ENCODE measurements around the gene CALCOCO2.
"Not testable (repeated sequence)": the region's sequence is repeated elsewhere in the genome, so short reads cannot be mapped to it uniquely, and the experiment has no call there.

The CALCOCO2 gene

GRCh38 chr17:48825446-48826381 is 5.1 kb upstream of the CALCOCO2 start:
- no peak for DNase-seq (ENCODE audit: low read depth, low spot score)

- DNase-seq (ENCODE audit: low read depth, low spot score): no peak
Observed at GRCh38 chr17:48831549-48831883, 681 bp downstream of the CALCOCO2 start.

- DNase-seq (ENCODE audit: low read depth, low spot score): no peak
Observed at GRCh38 chr17:48834973-48835372, 4.1 kb downstream of the CALCOCO2 start.

- DNase-seq (ENCODE audit: low read depth, low spot score): no peak
Observed at GRCh38 chr17:48835971-48836370, 5.1 kb downstream of the CALCOCO2 start.

DNA sequence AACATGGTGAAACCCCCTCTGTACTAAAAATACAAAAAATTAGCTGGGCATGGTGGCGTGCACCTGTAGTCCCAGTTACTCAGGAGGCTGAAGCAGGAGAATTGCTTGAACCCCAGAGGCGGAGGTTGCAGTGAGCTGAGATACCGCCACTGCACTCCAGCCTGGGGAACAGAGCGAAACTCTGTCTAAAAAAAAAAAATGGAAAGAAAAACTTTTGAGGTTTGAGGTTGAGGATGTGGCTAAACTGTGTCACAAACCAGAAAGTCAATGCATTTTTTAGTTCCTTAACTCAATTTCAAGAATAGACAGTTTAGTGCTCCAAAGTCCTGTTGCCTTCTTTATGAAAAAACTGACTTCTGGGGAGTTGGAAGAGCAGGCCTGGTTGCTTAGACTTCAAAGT is 6.6 kb downstream of the CALCOCO2 start:
- not testable (repeated sequence) for DNase-seq (ENCODE audit: low read depth, low spot score)

GRCh38 chr17:48840441-48840840 is 9.6 kb downstream of the CALCOCO2 start:
- no peak for DNase-seq (ENCODE audit: low read depth, low spot score)

GRCh38 chr17:48841395-48841831 is 10.6 kb downstream of the CALCOCO2 start:
- DNase-seq (ENCODE audit: low read depth, low spot score): no peak

GRCh38 chr17:48842746-48843145 is 11.9 kb downstream of the CALCOCO2 start:
- DNase-seq (ENCODE audit: low read depth, low spot score): no peak

GRCh38 chr17:48843187-48843900 is 12.5 kb downstream of the CALCOCO2 start:
- DNase-seq (ENCODE audit: low read depth, low spot score): no peak

DNA sequence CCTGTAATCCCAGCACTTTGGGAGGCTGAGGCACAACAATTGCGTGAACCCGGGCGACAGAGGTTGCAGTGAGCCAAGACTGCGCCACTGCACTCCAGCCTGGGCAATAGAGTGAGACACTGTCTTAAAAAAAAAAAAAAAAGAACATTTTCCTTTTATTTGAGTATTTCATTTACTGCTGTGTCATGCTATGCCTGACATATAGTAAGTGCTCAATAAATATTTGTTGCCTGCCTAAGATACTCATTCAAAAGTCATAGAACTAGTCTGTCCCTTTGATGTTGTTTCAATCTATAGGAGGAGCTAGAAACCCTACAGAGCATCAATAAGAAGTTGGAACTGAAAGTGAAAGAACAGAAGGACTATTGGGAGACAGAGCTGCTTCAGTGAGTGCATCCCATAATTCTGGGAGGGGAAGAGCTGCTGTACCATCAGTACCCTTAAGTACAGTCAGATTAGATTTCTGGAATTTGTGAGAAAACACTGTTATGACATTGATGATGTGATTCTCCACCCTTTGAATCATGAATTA is 20.0 kb downstream of the CALCOCO2 start:
- no peak for DNase-seq (ENCODE audit: low read depth, low spot score)

DNA sequence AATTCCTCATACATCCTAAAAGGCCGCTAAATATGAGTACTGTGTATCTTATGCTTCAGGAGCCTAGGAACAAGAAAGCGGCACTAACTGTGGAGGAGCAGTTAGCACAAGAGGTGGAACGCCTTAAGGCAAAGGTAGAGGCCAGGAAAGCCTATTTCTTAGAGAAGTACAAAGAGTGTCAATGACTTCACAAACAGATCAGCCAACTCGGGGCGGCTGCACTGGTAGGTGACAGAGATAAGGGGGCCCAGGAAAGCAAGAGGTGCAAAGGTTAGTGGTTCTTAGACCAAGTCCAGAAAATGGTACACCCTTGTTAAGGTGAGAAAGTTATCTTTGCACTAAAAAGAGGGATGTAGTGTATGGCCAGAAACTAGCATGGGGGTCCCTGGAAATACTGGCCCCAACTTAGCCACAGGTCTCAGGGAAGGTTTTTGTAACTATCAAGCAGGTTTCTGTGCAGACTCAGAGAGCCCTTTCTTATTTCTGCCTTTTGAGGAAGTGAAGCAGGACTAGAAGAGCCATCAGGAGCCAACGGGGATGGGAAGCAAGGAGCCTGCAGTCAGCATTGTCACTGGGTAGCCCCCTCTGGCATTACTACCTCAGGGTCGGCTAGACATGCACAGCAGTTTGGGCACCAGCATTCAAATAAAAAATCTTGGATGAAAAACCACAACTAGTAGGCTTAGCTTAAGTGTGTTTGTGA is 24.1 kb downstream of the CALCOCO2 start:
- no peak for DNase-seq (ENCODE audit: low read depth, low spot score)

DNA sequence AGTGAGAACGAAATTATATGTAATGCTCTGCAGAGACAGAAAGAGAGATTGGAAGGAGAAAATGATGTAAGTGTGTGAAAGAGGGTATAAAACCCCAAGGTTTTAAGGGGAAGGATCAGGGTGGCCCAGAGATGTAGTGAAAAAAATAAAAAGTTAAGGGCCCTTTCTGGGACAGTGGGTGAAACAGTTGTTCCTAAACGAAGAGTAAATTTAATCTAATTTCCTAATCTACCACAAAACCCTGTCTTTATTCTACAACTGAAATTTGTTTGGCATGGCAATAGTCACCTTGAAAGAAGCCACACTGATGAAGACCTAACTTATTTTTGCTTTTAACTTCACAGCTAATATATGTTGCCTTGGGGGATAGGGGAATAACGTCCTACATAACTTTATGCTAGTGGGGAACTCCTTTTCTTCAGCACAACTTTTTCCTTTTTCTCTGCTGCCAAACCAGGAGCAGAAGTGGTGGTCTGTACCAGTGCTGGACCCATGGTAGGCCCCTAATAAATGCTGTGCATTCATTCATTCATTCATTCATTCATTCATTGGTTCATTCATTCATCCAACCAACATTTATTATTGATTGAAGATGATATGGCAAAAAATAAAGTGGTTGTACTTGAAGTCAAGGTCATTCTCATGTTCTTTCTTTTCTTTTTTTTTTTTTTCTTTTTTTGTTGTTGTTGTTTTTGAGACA is 25.4 kb downstream of the CALCOCO2 start:
- DNase-seq (ENCODE audit: low read depth, low spot score): no peak

DNA sequence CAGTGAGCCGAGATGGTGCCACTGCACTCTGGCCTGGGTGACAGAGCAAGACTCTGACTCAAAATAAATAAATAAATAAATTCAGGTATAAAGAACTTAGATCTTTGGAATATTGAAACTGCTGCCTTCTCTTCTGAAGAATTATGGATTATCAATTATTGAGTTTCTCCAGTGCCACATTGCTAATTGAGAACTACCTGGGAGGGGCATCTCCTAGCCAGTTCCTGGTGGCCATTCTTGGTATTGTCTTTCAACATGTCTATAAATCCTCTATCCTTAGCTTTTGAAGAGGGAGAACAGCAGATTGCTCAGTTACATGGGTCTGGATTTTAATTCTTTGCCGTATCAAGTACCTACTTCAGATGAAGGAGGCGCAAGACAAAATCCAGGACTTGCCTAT is 29.2 kb downstream of the CALCOCO2 start:
- no peak for DNase-seq (ENCODE audit: low read depth, low spot score)

GRCh38 chr17:48860456-48860855 is 29.6 kb downstream of the CALCOCO2 start:
- DNase-seq (ENCODE audit: low read depth, low spot score): no peak

DNA sequence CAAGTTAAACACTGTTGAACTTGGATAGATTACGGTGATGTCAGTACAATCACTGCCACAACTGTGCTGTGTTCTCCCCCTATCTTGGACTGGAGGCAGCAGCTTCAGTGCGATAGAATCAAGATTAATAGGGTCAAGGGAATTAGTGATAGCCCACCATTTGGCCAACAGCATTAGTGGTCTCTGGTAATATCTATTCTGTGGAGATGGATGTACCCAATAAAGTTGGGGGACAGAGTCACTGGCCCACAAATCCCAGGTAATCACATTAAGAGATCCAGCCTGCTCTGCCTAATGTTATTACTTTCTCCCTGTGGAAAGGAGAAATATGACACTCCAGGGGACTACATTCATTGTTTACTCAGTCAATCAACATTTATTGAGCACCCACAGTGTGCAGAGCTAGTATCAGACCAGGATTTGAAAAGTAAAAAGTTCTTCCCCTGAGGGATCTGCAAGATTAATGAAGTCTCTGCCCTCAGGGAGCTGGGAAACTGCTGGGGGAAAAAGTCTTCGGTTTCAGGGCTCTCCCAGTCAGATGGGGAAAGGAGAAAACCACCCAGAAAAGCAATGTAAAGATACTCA is 38.2 kb downstream of the CALCOCO2 start:
- DNase-seq (ENCODE audit: low read depth, low spot score): no peak

DNA sequence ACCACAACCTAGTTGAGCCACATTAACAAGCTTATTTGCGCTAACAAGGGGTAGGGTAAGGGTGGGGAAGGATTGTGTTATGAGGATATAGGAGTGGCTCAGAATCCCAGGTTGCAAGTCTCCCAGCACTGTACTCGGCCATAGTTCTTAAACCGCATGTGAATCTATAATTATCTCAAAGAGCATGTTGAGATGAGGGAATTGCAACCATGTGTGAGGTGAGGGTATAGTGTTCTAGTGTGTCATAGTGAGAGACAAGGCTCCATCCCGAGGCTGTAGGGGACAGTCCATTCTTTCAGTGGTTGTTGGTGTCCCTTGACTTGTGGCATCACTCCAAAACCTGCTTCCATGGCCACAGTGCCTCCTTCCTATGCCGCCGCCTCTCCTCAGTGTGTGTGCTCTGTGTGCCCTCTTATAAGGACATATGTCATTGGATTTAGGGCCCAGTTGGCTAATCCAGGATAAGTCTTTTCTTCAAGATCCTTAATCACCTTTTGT is 39.0 kb downstream of the CALCOCO2 start:
- no peak for DNase-seq (ENCODE audit: low read depth, low spot score)

DNA sequence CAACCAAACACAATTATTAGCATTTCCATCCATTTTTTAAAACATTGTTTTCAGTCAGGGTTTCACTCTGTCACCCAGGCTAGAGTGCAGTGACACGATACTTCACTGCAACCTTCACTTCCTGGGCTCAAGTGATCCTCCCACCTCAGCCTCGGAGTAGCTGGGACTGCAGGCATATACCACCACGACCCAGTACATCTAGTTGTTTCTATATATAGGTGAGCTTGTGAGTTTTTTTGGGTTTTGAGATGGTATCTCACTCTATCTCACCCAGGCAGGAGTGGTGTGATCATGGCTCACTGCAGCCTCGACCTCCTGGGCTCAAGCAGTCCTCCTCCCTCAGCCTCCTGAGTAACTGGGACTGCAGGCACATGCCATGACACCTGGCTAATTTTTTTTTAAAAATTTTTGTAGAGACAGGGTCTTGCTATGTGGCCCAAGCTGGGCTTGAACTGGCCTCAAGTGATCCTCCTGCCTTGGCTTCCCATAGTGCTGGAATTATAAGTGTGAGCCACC is 40.3 kb downstream of the CALCOCO2 start:
- DNase-seq (ENCODE audit: low read depth, low spot score): no peak

DNA sequence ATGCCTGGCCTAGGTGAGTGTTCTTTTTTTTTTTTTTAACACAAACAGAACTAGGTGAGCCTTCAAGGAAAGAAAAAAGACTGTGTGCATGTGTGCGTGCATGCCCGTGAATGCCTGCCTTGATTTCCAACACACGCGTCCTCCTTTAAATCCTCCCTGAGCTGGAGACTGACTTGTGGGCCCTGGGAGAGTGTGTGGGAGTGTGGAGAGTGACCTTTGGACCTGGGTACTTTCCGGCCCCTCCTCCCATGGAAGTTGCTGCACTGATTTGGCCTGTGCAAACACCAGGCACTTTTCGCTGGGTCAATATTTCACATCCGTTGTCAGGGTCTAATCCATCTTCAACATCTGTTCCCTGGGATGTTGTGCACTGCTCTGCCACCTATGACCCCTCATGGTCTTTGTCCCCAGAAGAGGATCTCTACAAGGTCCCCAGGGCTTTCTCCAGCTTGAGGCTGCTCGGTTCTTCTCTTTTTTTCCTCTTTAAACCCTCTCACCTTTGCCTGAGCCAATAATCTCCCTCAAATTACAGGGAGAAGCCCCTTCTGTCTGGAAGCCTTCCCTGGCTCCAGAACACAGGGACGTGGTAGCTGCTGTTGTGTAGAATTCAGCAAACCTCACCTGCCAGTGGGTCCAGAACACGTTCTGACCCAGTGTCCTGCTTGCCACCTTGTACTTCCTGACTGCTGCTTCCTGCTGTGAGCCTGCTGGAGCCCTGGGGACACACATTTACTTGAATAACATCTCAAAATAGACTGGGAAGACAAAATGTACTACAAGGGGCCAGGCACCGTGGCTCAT is 40.9 kb downstream of the CALCOCO2 start:
- no peak for DNase-seq (ENCODE audit: low read depth, low spot score)

GRCh38 chr17:48872409-48872808 is 41.6 kb downstream of the CALCOCO2 start:
- not testable (repeated sequence) for DNase-seq (ENCODE audit: low read depth, low spot score)

DNA sequence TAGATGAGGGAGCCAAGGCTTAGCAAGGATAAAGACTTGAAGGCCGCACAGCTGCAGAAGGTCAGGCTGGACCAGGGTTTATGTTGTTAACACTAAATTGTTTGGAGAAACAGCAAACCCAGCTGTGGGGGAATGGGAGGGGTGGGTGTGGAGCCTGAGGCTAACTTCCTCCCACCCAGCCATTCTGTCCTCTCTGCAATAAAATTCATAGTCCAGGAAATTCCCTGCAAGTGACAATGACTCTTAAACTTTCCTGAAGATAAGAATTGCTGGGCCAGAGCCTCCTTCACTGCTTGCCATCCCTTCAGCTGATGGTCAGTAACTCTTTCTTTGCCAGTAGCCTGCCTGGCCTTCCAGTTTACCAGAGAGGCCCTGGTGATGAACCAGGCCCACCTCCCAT is 42.4 kb downstream of the CALCOCO2 start:
- no peak for DNase-seq (ENCODE audit: low read depth, low spot score)
